T1000 (cell line): ENCODE measurements around the gene KIF19.

Experiments
- DNase-seq: peaks from one replicate; lab custom pipeline; 2025; ENCODE audit warnings: mixed read lengths; lab: John Stamatoyannopoulos, UW

The KIF19 gene

GRCh38 chr17:74361230-74362068, 35.4 kb downstream of the KIF19 start, which contains the start of gene BTBD17:
Gene BTBD17, minus strand, starts transcription at chr17:74361868. Its CDS starts 49 bp downstream, at chr17:74361819.
- DNase-seq: no peak

GRCh38 chr17:74362069-74362405, 36.0 kb downstream of the KIF19 start:
- DNase-seq: no peak

- DNase-seq: no peak
Observed at GRCh38 chr17:74362810-74363498, 36.9 kb downstream of the KIF19 start.

- DNase-seq: no peak
Observed at GRCh38 chr17:74367206-74367605, 41.2 kb downstream of the KIF19 start, which contains the start of gene GPR142. Gene GPR142, plus strand, starts transcription at chr17:74367506. Its CDS starts 2,035 bp downstream, at chr17:74369541.

GRCh38 chr17:74368341-74369081, 42.5 kb downstream of the KIF19 start:
- DNase-seq: no peak

- no peak for DNase-seq
Observed at GRCh38 chr17:74369221-74369620, 43.2 kb downstream of the KIF19 start.

- no peak for DNase-seq
Observed at GRCh38 chr17:74369665-74370490, 43.9 kb downstream of the KIF19 start.

GRCh38 chr17:74371653-74372147, 45.7 kb downstream of the KIF19 start:
- no peak for DNase-seq

GRCh38 chr17:74372426-74372825, 46.4 kb downstream of the KIF19 start:
- no peak for DNase-seq

GRCh38 chr17:74373838-74374606, 48.0 kb downstream of the KIF19 start:
- no peak for DNase-seq

GRCh38 chr17:74374858-74375257, 48.8 kb downstream of the KIF19 start:
- no peak for DNase-seq

- DNase-seq: no peak
Observed at GRCh38 chr17:74379495-74380085, 53.6 kb downstream of the KIF19 start.

- no peak for DNase-seq
Observed at GRCh38 chr17:74380086-74380958, 54.3 kb downstream of the KIF19 start.

GRCh38 chr17:74380959-74381808, 55.2 kb downstream of the KIF19 start:
- DNase-seq: no peak

GRCh38 chr17:74383141-74383540, 57.1 kb downstream of the KIF19 start:
- DNase-seq: no peak

- no peak for DNase-seq
Observed at GRCh38 chr17:74385201-74385600, 59.2 kb downstream of the KIF19 start.

- no peak for DNase-seq
Observed at GRCh38 chr17:74386386-74386785, 60.4 kb downstream of the KIF19 start.
